NCI-H82 (cell line): Measurements from ENCODE around the gene GPR151.
A peak's percentile ranks its signal among the peaks of the same experiment; 100 is the strongest.
"Not testable (repeated sequence)": the region's sequence is repeated elsewhere in the genome, so short reads cannot be mapped to it uniquely, and the experiment has no call there.

Source experiments
- DNase-seq: peaks from one replicate; lab custom pipeline; 2025; lab: John Stamatoyannopoulos, UW

The GPR151 gene

GRCh38 chr5:146516151-146516475 lies at the start of gene GPR151:
Gene GPR151 (minus strand): TSS chr5:146516190. CDS start chr5:146516113, 77 bp downstream.
- peak; percentile 29 for DNase-seq

- DNase-seq: no peak
Measured at GRCh38 chr5:146564007-146564762, 48.2 kb upstream of the GPR151 start.

GRCh38 chr5:146562461-146562860 lies 46.5 kb upstream of the GPR151 start:
- DNase-seq: no peak

- DNase-seq: no peak
Measured at GRCh38 chr5:146561711-146562110, 45.7 kb upstream of the GPR151 start.

- no peak for DNase-seq
Measured at GRCh38 chr5:146560205-146560812, 44.3 kb upstream of the GPR151 start.

GRCh38 chr5:146556884-146557283 lies 40.9 kb upstream of the GPR151 start:
- DNase-seq: not testable (repeated sequence)

GRCh38 chr5:146553446-146553845 lies 37.5 kb upstream of the GPR151 start:
- DNase-seq: no peak

GRCh38 chr5:146549615-146550014 lies 33.6 kb upstream of the GPR151 start:
- no peak for DNase-seq

GRCh38 chr5:146548781-146549449 lies 32.9 kb upstream of the GPR151 start:
- no peak for DNase-seq

GRCh38 chr5:146544232-146544631 lies 28.2 kb upstream of the GPR151 start:
- DNase-seq: no peak

- peak; percentile 76 for DNase-seq
Measured at GRCh38 chr5:146541958-146542849, 26.2 kb upstream of the GPR151 start.

GRCh38 chr5:146540414-146540813 lies 24.4 kb upstream of the GPR151 start:
- DNase-seq: no peak

- DNase-seq: no peak
Measured at GRCh38 chr5:146539973-146540372, 24.0 kb upstream of the GPR151 start.

- DNase-seq: no peak
Measured at GRCh38 chr5:146538432-146538831, 22.4 kb upstream of the GPR151 start.

- no peak for DNase-seq
Measured at GRCh38 chr5:146533882-146534281, 17.9 kb upstream of the GPR151 start.

GRCh38 chr5:146533260-146533857 lies 17.4 kb upstream of the GPR151 start:
- peak; percentile 83 for DNase-seq

GRCh38 chr5:146529984-146530383 lies 14.0 kb upstream of the GPR151 start:
- no peak for DNase-seq

- peak; percentile 7 for DNase-seq
Measured at GRCh38 chr5:146528236-146528635, 12.2 kb upstream of the GPR151 start.

GRCh38 chr5:146527785-146528184 lies 11.8 kb upstream of the GPR151 start:
- DNase-seq: no peak

GRCh38 chr5:146523698-146524097 lies 7.7 kb upstream of the GPR151 start:
- DNase-seq: no peak

GRCh38 chr5:146521403-146522106 lies 5.6 kb upstream of the GPR151 start:
- DNase-seq: no peak
